ENCODE data around the gene MITF.

GRCh38 chr3:69712933-69713332 is 26.3 kb upstream of the MITF start:
- TF ChIP-seq CTCF (IDR thresholded peaks at IDR 0.05): no peak
- no peak for TF ChIP-seq EP300 (IDR thresholded peaks at IDR 0.05)

Data from stomach (tissue), 4 donors.